HG02973 (cell line): ENCODE results near the gene FASTKD2.
A peak's percentile ranks its signal among the peaks of the same experiment; 100 is the strongest.

Experiments
- ATAC-seq: cut with Tn5 transposase; IDR thresholded peaks from one replicate; pipeline ENCODE4 v1.9.1; 2021; ENCODE audit warnings: moderate library complexity; ENCODE audit not compliant: unreplicated experiment

The FASTKD2 gene

GRCh38 chr2:206765242-206766056 lies at the start of gene FASTKD2, which contains the start of gene MDH1B:
TSS of gene FASTKD2 (plus strand) at chr2:206765606. CDS start at chr2:206766694, 1,088 bp downstream.
TSS of gene MDH1B (minus strand) at chr2:206765328. CDS start at chr2:206765271, 57 bp downstream.
- ATAC-seq: peak; percentile 89

GRCh38 chr2:206716623-206717022 lies 48.8 kb upstream of the FASTKD2 start:
- ATAC-seq: no peak

- ATAC-seq: peak; percentile 32
Measured at GRCh38 chr2:206718296-206718695, 47.1 kb upstream of the FASTKD2 start, which contains the start of gene DYTN. TSS of gene DYTN (minus strand) at chr2:206718396. CDS start at chr2:206718279, 117 bp downstream.

GRCh38 chr2:206721256-206721920 lies 44.0 kb upstream of the FASTKD2 start:
- peak; percentile 85 for ATAC-seq

GRCh38 chr2:206723288-206723687 lies 42.1 kb upstream of the FASTKD2 start:
- ATAC-seq: no peak

- no peak for ATAC-seq
Measured at GRCh38 chr2:206727287-206727686, 38.1 kb upstream of the FASTKD2 start.

GRCh38 chr2:206728277-206729199 lies 36.9 kb upstream of the FASTKD2 start:
- ATAC-seq: no peak

GRCh38 chr2:206733341-206733740 lies 32.1 kb upstream of the FASTKD2 start:
- ATAC-seq: no peak

GRCh38 chr2:206736935-206737334 lies 28.5 kb upstream of the FASTKD2 start:
- ATAC-seq: no peak

- ATAC-seq: no peak
Measured at GRCh38 chr2:206739271-206739670, 26.1 kb upstream of the FASTKD2 start.

- no peak for ATAC-seq
Measured at GRCh38 chr2:206740800-206741199, 24.6 kb upstream of the FASTKD2 start.

GRCh38 chr2:206756816-206757215 lies 8.6 kb upstream of the FASTKD2 start:
- no peak for ATAC-seq

- ATAC-seq: peak; percentile 12
Measured at GRCh38 chr2:206764673-206765241, 649 bp upstream of the FASTKD2 start.

GRCh38 chr2:206766057-206766930 lies 888 bp downstream of the FASTKD2 start:
- ATAC-seq: no peak

- no peak for ATAC-seq
Measured at GRCh38 chr2:206774871-206775270, 9.5 kb downstream of the FASTKD2 start.

GRCh38 chr2:206776432-206776831 lies 11.0 kb downstream of the FASTKD2 start:
- no peak for ATAC-seq

- ATAC-seq: no peak
Measured at GRCh38 chr2:206780671-206781070, 15.3 kb downstream of the FASTKD2 start.

- ATAC-seq: peak; percentile 51
Measured at GRCh38 chr2:206783718-206784117, 18.3 kb downstream of the FASTKD2 start.

GRCh38 chr2:206784559-206785353 lies 19.4 kb downstream of the FASTKD2 start:
- ATAC-seq: no peak
